Astrocyte (in vitro differentiated cells and primary cell): ENCODE data around the gene OSR1. TPM values are rescaled to one million over a fixed set of nuclear protein-coding genes. Genes with fewer than 3 reads are reported as not detected.

Experiments
- DNase-seq: peaks from one replicate; pipeline ENCODE4 v3.0.0-alpha.2; 2010; ENCODE audit warnings: low read depth
- FAIRE-seq: peaks from 2 replicates; lab custom pipeline; 2011; peaks lifted over from hg19 to GRCh38; lab: Jason Lieb, UNC
- H2AFZ ChIP-seq: 2 replicates; pipeline ENCODE4 v1.6.0; 2012; ENCODE audit warnings: low read depth, low read length, inconsistent platforms
- H3K27ac ChIP-seq: 2 replicates; pipeline ENCODE4 v1.5.1; 2011; ENCODE audit warnings: low read depth, low read length, inconsistent platforms
- H3K27me3 ChIP-seq: 2 replicates; pipeline ENCODE4 v1.6.0; 2011; ENCODE audit warnings: low read length, inconsistent platforms; ENCODE audit not compliant: insufficient read depth
- H3K36me3 ChIP-seq: 2 replicates; pipeline ENCODE4 v1.5.1; 2011; ENCODE audit warnings: low read length, inconsistent platforms; ENCODE audit not compliant: insufficient read depth
- H3K4me1 ChIP-seq: 2 replicates; pipeline ENCODE4 v1.5.1; 2011; ENCODE audit warnings: low read length, inconsistent platforms; ENCODE audit not compliant: insufficient read depth
- H3K4me2 ChIP-seq: 2 replicates; pipeline ENCODE4 v1.6.0; 2012; ENCODE audit warnings: low read length, inconsistent platforms
- H3K4me3 ChIP-seq: 2 replicates; pipeline ENCODE4 v1.5.1; 2011; ENCODE audit warnings: low read depth, mild to moderate bottlenecking, low read length, inconsistent platforms; ENCODE audit not compliant: insufficient read depth
- H3K79me2 ChIP-seq: 2 replicates; pipeline ENCODE4 v1.6.0; 2012; ENCODE audit warnings: mild to moderate bottlenecking, low read length, inconsistent platforms; ENCODE audit not compliant: insufficient read depth
- H3K9ac ChIP-seq: 2 replicates; pipeline ENCODE4 v1.6.0; 2012; ENCODE audit warnings: mild to moderate bottlenecking, low read length, inconsistent platforms
- H3K9me3 ChIP-seq: 2 replicates; pipeline ENCODE4 v1.5.1; 2012; ENCODE audit warnings: low read depth, mild to moderate bottlenecking, low read length, inconsistent platforms; ENCODE audit not compliant: insufficient read depth
- H4K20me1 ChIP-seq: 2 replicates; pipeline ENCODE4 v1.6.0; 2012; ENCODE audit warnings: low read length, inconsistent platforms; ENCODE audit not compliant: insufficient read depth
- H3K27ac Mint-ChIP-seq: one replicate; pipeline ENCODE4 v1.8.0; 2021; ENCODE audit warnings: mild to moderate bottlenecking, mixed read lengths; ENCODE audit not compliant: unreplicated experiment
- H3K27me3 Mint-ChIP-seq: one replicate; pipeline ENCODE4 v1.8.0; 2021; ENCODE audit warnings: low read depth, mixed read lengths; ENCODE audit not compliant: unreplicated experiment
- H3K36me3 Mint-ChIP-seq: one replicate; pipeline ENCODE4 v1.8.0; 2021; ENCODE audit warnings: low read depth, mixed read lengths; ENCODE audit not compliant: unreplicated experiment
- H3K4me1 Mint-ChIP-seq: one replicate; pipeline ENCODE4 v1.8.0; 2021; ENCODE audit warnings: low read depth, mixed read lengths; ENCODE audit not compliant: unreplicated experiment
- H3K4me3 Mint-ChIP-seq: one replicate; pipeline ENCODE4 v1.8.0; 2021; ENCODE audit warnings: mild to moderate bottlenecking, moderate library complexity, mixed read lengths; ENCODE audit not compliant: unreplicated experiment
- H3K9me3 Mint-ChIP-seq: one replicate; pipeline ENCODE4 v1.8.0; 2021; ENCODE audit warnings: mild to moderate bottlenecking, mixed read lengths; ENCODE audit not compliant: unreplicated experiment
- EZH2 ChIP-seq: IDR thresholded peaks from 2 replicates; pipeline ENCODE4 v1.6.1; 2012; ENCODE audit warnings: mild to moderate bottlenecking, low read length, inconsistent platforms; ENCODE audit not compliant: insufficient read depth
- total RNA-seq: library from RNA; stranded (reverse); gene quantifications from 2 replicates; pipeline ENCODE4 v1.2.1, GENCODE V29; 2021
- TF ChIP-seq, protein P1 (sequence below): IDR thresholded peaks from 2 replicates; pipeline ENCODE4 v1.5.1; 2011; ENCODE audit warnings: low read depth, mild to moderate bottlenecking, inconsistent platforms, low read length, moderate library complexity; ENCODE audit not compliant: insufficient read depth

The OSR1 gene
- total RNA-seq, 1 donor from 2014 or later: 1.0 TPM

- H3K27me3 Mint-ChIP-seq: no peaks in the 10 kb centered on the region
- no peak overlapping the region for H3K4me3 Mint-ChIP-seq
- Histone ChIP-seq H3K9me3 (no peaks in the 10 kb centered on the region), H3K79me2 (no peaks in the 10 kb centered on the region), H4K20me1 (no peaks in the 10 kb centered on the region), H3K9ac (no peak overlapping the region), H3K4me3 (no peak overlapping the region), H2AFZ (no peak overlapping the region), H3K27ac (no peak overlapping the region), H3K4me1 (no peaks in the 10 kb centered on the region), H3K36me3 (no peaks in the 10 kb centered on the region), H3K4me2 (no peak overlapping the region), H3K27me3 (no peaks in the 10 kb centered on the region)
- no peaks in the 10 kb centered on the region for H3K4me1 Mint-ChIP-seq
- DNase-seq (no peak), FAIRE-seq (no peak)
- H3K27ac Mint-ChIP-seq: no peak overlapping the region
- no peaks in the 10 kb centered on the region for H3K9me3 Mint-ChIP-seq
- H3K36me3 Mint-ChIP-seq: no peaks in the 10 kb centered on the region
- TF ChIP-seq EZH2: no peak
- TF ChIP-seq, protein P1, sequence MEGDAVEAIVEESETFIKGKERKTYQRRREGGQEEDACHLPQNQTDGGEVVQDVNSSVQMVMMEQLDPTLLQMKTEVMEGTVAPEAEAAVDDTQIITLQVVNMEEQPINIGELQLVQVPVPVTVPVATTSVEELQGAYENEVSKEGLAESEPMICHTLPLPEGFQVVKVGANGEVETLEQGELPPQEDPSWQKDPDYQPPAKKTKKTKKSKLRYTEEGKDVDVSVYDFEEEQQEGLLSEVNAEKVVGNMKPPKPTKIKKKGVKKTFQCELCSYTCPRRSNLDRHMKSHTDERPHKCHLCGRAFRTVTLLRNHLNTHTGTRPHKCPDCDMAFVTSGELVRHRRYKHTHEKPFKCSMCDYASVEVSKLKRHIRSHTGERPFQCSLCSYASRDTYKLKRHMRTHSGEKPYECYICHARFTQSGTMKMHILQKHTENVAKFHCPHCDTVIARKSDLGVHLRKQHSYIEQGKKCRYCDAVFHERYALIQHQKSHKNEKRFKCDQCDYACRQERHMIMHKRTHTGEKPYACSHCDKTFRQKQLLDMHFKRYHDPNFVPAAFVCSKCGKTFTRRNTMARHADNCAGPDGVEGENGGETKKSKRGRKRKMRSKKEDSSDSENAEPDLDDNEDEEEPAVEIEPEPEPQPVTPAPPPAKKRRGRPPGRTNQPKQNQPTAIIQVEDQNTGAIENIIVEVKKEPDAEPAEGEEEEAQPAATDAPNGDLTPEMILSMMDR: no peak
Measured at GRCh38 chr2:19331450-19331849, 27.0 kb downstream of the OSR1 start.

DNA sequence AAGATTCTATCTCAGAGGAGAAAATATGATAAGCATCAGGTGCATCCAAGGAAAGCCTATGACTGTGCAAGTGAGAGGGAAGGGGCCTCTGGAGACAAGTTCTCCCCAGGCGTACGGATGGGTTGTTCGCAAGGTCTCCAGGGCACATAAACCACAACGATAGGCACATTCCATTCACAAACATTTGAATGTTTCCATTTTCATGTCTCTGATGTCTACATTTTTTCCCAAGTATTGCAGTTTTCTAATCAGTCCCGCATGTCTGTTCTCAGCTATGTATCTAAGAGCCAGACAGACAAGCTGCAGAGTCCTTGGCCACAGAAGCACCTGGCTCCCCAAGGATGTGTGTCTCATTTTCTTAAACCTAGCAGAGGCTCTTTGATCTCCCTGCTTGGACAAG lies 28.0 kb downstream of the OSR1 start:
- Histone ChIP-seq H3K9me3 (no peaks in the 10 kb centered on the region), H3K9ac (no peak overlapping the region), H3K36me3 (no peaks in the 10 kb centered on the region), H3K4me1 (no peaks in the 10 kb centered on the region), H4K20me1 (no peaks in the 10 kb centered on the region), H3K79me2 (no peaks in the 10 kb centered on the region), H2AFZ (no peak overlapping the region), H3K4me3 (no peak overlapping the region), H3K4me2 (no peak overlapping the region), H3K27ac (no peak overlapping the region), H3K27me3 (no peaks in the 10 kb centered on the region)
- H3K4me1 Mint-ChIP-seq: no peaks in the 10 kb centered on the region
- no peaks in the 10 kb centered on the region for H3K9me3 Mint-ChIP-seq
- DNase-seq: no peak
- H3K27me3 Mint-ChIP-seq: no peaks in the 10 kb centered on the region
- FAIRE-seq: no peak
- no peak for TF ChIP-seq EZH2
- TF ChIP-seq, protein P1: no peak
- H3K36me3 Mint-ChIP-seq: no peaks in the 10 kb centered on the region
- H3K4me3 Mint-ChIP-seq: no peak overlapping the region
- H3K27ac Mint-ChIP-seq: no peak overlapping the region

- Histone ChIP-seq H3K79me2 (no peaks in the 10 kb centered on the region), H3K4me1 (no peaks in the 10 kb centered on the region), H3K9ac (no peak overlapping the region), H2AFZ (no peak overlapping the region), H4K20me1 (no peaks in the 10 kb centered on the region), H3K27ac (no peak overlapping the region), H3K36me3 (no peaks in the 10 kb centered on the region), H3K27me3 (no peaks in the 10 kb centered on the region), H3K9me3 (no peaks in the 10 kb centered on the region), H3K4me3 (no peak overlapping the region), H3K4me2 (no peak overlapping the region)
- no peak overlapping the region for H3K27ac Mint-ChIP-seq
- no peaks in the 10 kb centered on the region for H3K9me3 Mint-ChIP-seq
- TF ChIP-seq, protein P1: no peak
- no peak for TF ChIP-seq EZH2
- no peaks in the 10 kb centered on the region for H3K36me3 Mint-ChIP-seq
- H3K4me1 Mint-ChIP-seq: no peaks in the 10 kb centered on the region
- no peaks in the 10 kb centered on the region for H3K27me3 Mint-ChIP-seq
- DNase-seq (no peak), FAIRE-seq (no peak)
- no peak overlapping the region for H3K4me3 Mint-ChIP-seq
Measured at GRCh38 chr2:19329445-19329844, 29.0 kb downstream of the OSR1 start.
